CMK (cell line): Measurements from ENCODE around the gene LRP8.

Source experiments
- DNase-seq: peaks from one replicate; pipeline ENCODE4 v3.0.0-alpha.2; 2010; ENCODE audit warnings: low read depth

The LRP8 gene

DNA sequence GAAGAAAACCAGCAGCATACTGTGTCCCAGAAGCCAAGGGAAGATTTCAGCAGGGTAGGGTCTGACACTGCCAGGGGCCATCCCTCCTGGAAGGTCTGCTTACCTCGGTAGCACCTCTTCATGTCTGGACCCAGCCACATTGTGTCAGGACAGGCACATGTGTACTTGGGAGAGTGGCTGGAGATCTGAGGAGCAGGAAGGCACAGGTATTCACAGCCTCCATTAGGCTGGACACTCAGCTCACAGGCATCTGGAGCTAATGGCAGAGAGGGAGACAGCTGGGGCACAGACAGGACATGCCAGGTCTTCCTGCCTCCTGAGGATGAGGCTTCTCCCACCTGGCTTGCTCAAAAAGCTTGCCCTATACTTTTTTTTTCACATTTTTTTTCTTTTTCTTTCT lies 69.7 kb downstream of the LRP8 start:
- DNase-seq, result no peak

DNA sequence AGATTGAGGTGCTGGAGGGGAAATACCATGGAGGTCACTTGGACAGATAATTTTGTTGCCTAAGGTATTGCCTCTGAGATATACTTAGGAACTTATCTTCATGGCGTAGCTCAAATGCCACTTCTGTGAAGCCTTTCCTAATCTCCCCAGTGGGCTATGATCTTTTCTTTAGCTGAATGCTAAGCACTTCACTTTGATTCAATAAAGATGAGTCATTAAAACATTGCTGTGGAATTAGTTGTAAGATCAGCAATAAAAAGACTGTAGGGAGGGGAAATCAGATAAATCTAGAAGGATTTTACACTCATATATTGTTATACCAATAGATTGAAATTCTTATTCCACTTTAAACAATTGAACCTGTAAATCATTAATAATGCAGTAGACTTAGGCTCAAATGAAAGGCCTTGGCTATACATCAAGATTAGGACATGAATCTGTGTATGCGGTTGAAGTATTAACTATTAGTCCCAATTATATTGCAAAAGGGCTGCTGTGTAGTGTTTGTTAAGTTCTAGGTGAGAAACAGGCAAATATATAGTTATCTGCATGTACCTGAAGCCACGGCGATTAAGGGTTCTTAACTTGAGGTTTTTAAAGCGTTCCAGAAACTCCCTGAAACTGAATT lies 70.3 kb downstream of the LRP8 start:
- DNase-seq, result no peak

DNA sequence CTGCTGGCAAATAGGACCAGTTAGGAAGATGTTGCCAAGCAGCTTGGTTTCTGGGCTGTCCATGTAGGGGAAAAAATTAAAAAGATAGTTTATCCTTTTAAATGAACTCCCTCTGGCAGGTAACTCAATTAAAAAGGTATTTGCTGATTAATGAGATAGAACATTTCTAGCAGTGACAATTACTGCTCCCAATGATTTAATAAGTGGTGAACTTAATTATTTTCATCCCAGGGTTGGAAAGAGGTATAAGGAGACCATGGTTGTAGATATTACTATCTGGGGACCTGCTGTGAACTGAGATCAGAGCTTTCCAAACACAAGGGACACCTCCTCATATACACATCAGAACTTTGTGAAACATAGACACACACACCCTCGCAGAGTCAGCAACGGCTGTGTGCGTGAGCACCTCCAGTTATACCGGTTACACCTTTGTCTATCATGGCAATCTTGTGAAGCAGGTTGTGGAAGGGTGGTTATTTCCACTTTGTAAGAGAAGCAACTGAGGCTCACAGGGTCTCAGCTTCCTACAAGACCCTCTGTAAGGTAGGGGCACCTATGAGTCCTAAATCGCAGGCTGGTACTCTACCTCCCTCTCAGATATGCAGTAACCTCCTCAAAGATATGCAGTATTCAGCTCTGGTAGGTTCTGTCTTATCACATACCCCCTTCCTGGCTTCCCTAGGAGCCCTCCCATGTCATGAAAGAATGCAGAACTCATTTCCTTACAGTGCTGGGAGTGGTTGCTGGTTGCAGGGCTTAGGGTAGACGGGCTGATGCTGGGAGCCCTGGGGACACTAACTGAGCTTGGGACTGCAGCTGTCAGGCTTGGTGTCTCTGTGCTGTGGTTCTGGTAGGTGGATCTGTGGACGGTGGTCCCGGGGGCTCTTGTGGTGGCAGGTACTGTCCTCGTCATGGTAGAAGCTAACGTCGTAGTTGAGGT lies 71.1 kb downstream of the LRP8 start:
- no peak for DNase-seq

DNA sequence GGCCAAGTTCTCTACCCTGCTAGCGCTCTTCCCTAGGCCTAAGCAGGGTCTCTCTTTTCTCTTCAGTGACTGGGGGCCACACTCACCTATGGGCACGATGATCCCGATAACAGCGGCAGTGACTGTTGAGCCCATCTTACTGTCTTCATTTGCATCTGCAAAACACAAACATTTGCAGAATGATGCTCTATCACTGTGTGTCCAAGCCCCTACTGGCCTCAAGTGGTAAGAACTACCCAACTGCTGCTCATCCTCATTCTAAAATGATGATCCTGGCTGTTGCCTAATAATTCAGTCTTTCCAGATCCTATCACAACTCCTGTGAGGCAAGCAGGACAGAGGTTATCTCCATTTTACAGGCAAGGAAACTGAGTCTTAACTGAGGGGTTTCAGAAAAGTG lies 72.8 kb downstream of the LRP8 start:
- no peak for DNase-seq

DNA sequence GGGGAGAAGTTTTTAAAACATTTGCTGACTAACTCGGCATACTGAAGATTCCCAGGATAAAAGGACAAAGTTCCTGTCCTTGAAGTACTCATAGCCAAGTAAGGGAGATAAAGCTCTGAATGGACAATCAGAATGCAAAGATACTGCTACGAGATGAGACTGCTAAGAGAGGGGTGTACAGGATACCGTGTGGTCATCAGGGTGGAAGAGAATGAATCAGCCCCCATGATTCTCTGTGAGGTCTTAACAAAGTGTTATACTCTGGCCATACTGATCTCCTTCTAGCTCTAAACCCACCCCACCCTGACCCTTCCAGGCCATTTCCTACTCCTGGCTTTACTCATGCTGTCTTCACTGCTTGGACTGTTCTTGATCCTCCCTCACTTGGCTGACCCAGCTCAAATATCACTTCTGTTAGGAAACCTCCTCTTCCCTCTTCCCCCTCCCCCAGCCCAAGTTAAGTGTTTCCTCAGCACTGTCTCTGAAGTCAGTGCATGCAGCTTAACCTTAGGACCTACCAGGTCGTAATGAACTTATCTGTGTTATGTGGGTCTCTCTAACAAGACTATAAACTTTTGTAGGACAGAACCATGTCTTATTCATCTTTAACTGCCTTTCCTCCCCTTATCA lies 73.7 kb downstream of the LRP8 start:
- DNase-seq, result no peak

DNA sequence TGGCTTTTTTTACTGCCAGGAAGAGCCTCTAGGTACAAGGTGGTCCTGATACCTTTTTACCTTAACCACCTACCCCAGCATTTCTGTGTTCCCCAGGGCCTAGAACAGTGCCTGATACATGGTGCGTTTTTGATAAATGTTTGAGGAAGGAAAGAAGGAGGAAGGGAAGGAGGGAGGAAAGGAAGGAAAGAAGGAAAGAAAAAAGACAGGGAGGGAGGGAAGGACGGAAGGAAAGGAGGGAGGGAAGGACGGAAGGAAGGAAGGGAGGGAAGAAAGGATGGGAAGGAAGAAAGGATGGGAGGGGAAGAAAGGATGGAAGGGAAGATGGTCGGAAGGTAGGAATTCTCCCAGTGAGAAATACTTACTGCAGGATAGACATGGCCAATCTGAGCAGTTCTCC lies 77.5 kb downstream of the LRP8 start:
- DNase-seq, result no peak

DNA sequence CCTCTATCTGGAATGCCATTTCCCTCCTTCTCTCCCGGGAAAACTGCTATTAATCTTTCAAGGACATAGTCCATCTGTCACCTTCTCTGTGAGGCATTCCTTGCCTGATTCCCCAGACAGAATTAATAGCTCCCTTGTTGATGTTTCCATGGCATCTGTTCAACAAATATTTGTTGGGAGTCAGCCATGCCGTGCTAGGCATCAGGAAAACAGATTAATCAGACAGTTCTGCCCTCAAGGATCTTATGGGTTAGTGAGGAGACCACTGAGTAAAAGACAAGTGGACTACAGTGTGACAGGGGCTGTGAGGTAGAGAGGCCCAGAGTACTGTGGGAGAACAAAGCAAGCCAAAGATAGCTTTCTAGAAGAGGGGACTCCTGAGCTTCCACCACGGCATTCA lies 78.2 kb downstream of the LRP8 start:
- DNase-seq, result no peak

DNA sequence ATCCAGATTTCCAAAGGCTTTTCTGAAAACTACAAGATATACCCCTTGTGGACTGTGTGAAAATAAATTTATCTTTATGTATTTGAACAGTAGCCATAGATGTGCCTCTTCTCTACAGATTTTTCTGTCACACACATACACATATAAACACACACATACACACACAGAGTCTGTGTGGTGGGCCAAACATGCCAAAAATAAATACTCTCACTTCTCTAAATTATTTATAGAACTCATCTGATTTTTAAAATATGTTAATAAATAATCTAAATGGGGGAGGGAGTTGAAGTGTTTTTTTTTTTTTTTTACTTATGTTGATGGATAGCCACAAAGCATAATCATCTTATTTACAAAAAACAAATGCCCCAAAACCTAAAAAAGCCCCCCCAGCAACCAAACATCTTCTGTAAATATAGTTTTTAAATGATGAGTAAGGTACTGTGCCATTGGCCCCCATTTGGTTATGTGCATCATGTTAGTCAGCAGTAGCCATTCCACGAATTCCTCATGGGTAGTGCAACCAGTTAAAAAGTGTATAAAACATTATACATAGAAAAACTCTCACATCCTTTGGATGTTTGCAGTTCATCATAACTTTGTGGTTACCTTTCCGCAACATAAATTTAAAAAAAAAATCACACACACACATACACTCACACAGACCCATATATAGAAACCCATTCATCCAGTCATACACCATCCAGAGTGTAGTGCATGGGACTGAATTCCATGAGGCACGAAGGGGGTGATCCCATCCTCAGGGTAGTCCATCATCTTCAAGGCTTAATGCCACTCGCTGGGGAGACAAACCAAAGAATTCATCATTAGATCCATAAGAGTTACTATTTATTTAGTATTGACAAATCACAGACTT lies 81.4 kb downstream of the LRP8 start:
- DNase-seq, result no peak

DNA sequence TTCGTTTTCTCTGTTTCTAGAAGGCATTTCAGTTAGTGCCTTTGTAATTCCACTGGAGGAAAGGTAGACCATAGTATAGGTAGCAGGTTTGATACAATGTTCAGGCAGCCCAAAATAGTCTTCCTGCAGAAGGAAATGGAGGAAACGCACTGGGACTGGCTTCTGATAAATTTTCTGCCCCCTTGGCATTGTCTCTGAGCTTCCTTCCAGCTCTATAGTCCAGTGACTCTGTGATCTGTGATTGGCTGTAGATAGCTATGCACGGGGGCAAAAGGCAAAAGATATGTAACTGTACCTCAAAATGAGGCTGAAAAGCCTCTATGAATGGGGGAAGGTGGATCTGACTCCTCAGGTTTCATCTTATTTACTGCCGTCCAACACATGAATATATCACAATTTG lies 83.7 kb downstream of the LRP8 start:
- DNase-seq, result no peak

DNA sequence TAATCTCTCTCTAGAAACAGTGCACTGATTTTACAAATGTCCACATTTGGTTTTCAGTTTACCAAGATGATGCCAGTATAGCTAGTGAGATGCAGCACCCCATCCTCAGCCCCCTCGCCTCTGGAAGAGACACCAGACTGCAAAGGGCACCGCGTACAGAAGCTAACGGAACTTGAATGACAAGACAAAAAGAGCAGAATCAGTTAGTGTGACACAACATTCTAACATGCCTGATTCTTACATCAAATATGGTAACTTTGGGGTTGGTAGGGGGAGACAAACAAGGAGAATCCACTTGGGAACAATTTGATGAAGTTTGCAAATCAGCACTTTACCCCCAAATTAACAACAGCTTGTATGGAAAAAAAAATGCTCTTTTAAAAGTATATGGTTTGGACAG lies 85.5 kb downstream of the LRP8 start:
- no peak for DNase-seq

DNA sequence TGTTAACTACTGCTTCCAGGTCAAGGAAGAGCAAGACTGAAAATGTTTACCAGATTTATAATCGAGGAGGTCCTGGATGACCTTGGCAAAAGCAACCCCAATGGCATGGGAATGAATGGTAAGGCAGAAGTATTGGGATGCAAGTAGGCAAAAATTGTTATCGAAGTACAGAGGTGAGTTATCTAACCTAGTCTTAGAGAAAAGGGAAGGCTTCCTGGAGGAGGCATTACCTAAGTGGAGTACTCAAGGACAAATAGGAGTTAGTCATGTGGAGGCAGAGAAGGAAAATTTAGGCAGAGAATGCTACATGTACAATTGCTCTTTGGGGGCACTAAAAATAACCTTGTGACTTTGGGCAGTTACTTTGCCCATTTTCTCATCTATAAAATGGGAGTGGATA lies 86.0 kb downstream of the LRP8 start:
- no peak for DNase-seq

DNA sequence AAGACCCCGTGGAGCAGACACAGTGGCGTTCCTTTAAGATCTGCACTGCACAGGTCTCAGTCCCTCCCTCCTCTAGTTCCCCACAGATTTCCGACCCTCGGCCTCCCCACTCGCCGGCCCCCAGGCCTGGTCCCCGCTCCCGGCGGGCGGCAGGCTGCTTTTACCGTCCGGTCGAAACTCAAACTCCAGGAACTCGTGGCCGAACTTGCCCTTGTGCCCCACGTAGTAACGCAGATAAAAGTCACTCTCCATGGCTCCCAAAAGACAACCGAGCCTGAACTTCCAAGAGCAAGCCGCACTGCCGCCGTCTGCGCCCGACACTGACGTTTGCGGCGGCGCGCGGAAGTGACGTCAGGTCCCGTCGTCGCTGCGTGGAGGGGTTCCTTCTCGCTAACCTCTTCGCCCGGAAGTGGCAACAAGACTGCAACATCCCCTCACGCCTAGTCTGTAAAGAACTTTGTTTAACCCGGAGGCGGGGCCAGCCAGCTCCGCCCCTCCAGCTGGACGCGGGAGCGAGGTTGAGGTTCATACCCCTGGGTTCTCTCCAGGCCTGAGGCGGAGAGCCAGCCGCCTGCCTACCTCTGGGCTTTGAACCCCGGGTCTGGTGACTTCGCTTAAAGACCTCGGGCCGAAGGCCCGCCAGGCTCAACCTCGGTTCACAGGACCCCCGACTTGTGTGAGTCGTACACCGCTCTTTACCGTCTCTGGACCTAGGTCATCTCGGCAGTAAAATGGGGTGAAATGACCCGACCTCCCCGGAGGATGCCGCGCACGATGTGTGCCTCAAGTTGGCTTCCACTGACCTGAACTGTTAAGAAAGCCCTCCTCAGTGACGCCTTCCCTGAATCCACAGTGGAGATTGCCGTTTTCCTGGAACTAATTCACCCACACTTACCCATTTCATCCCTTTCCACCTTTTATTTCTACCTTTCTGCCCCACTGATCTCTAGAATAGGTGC lies 89.4 kb downstream of the LRP8 start, which contains the start of gene MAGOH:
TSS of gene MAGOH (minus strand) at position 322 of the 959 bp plus-strand sequence. CDS start at position 252, 70 bp downstream.
- peak; percentile 92 for DNase-seq

DNA sequence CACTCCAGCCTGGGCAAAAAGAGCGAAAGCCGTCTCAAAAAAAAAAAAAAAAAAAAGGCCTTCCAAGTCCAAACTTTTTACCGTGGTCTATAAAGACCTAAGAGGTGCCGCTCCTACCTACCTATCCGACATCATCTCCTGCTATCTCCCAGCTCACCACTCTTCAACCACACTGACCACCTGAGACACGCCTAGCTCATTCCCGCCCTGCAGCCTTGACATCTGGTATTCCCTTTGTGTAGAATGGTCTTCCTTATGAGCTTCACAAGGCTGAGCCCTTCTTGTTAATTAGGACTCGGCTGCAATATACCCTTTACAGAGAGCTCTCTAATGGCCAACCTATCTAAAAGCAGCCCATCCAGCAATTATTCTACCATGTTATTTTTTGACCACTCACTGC lies 90.2 kb downstream of the LRP8 start:
- DNase-seq, result no peak

DNA sequence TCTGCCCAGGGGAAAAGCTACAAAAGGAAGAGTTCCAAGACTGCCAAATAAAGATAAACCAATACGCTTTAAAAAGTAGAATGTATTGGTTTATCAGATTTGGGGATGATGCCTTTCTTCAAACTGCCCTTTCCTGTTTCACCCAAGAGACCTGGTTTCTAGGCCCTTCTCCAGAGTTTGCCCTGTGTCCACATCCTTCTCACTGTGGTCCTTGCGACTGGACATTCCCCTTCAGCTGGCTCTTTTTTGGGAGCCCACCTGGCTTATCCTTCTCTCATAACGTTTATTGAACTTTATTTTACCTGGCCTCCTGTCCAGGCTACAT lies 106.9 kb downstream of the LRP8 start:
- DNase-seq, result no peak

DNA sequence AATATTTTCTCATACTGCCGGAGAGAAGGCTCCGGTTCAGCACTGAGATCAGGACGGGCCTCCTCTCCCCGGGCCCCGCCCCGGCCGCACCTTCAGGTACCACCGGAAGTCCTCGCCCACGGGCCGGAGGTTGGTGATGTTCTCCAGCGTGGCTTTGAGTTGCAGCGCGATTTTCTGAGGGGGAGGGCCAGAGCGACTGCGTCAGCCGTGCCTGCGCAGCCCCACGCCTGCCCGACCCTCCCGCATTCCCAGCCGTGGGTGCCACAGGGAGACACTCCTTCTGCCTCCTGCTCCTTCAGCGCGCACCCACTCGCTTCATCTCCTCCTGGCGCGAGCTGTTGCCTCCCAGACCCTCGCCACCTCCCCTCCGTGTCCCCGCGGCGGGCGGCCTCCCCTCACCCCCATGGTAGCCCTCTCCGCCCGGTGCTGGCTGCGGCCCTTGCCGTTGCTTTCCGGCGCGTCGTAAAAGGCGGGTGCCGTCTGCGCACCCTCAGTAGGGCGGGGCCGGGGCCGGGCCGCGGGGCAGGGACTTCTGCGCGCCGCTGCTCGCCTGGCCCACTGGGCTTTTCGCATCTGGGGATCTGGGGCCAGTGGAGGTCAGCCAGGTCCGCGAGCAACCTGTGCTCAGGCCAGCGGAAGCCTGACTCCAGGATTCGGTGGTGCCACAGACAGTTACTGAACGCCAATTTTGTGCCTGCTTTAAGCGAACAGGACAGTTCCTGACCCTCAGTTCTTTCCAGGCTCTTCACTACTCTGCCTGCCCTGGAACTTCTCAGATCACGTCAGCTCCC lies 107.5 kb downstream of the LRP8 start, which contains the start of gene CZIB:
TSS of gene CZIB (minus strand) at position 464 of the 791 bp plus-strand sequence. CDS start at position 405, 59 bp downstream.
- peak; percentile 93 for DNase-seq

DNA sequence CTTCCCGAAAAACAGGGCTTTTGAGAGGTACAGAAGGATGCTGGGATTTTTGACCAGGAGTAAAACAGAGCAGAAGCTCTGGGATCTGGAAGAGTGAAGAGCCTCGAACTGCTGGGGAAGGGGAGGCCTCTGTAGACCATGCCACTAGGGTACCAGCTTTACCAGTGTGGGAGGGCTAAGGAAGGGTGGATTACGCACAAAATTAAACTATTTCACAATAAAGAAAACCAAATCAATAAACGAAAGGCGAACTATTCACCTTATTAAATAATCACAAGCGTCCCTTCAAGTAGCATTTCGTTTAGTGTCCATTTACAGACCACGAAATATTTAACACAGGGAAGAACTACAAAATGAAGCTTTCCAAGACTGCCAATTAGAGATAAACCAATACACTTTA lies 108.2 kb downstream of the LRP8 start:
- DNase-seq, result no peak

DNA sequence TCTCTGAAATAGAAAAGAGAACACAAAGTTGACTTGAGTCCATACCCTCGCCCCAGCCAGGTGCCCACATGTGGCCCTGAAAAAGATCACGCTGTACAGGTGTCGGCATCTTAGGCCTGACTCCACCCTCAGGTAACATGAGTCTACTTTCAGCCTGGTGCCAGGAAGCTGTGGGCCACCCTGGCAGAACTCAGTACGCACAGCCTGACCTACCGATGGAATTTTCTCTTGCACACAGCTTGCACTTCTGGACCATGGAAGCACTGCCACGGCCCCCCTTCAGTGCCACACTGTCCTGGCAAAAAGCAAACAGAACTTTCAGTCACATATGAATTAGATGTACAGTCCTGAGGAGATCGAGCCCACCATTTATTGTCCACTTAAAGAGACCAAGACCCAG lies 109.7 kb downstream of the LRP8 start:
- no peak for DNase-seq

DNA sequence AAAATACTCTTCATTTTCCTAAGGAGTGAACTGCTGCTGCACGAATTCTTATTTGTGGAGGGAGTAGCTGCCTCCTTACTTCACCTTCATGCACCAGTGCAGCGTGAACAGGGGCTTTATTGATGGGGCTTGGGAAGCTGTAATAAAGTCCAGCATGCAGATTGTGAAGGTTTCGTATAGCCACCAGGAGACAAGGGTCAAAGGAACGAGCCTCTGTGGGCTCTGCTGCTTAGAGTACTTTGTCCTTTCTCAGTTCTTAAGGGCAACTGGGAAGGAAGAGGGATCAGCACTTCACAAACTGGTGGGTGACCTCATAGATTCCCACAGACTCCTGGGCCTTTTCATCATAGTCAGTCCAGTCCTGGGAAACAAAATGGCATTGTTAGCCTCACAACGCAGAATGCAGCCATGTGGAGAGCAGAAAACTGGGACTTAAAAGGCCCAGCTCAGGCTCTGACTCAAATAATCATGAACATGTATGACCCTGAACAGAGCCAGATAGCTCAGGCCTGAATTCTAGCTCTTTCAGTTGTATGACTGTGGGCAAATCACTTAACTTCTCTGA lies 113.4 kb downstream of the LRP8 start:
- DNase-seq, result no peak

DNA sequence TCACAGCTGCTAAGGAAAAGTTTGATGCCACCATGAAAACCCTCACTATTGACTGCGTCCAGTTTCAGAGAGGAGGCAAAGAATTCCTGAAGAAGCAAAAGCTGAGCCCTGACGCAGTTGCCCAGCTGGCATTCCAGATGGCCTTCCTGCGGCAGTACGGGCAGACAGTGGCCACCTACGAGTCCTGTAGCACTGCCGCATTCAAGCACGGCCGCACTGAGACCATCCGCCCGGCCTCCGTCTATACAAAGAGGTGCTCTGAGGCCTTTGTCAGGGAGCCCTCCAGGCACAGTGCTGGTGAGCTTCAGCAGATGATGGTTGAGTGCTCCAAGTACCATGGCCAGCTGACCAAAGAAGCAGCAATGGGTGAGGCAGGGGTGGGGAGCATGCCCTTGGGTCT lies 116.9 kb downstream of the LRP8 start:
- no peak for DNase-seq

DNA sequence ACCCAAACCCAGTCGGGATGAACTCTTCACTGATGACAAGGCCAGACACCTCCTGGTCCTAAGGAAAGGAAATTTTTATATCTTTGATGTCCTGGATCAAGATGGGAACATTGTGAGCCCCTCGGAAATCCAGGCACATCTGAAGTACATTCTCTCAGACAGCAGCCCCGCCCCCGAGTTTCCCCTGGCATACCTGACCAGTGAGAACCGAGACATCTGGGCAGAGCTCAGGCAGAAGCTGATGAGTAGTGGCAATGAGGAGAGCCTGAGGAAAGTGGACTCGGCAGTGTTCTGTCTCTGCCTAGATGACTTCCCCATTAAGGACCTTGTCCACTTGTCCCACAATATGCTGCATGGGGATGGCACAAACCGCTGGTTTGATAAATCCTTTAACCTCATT lies 117.5 kb downstream of the LRP8 start:
- DNase-seq, result no peak
